GM10847 (cell line): ENCODE results near the gene ADORA2B.

ENCODE experiments used
- POLR2A ChIP-seq: IDR thresholded peaks from 2 replicates; pipeline ENCODE4 v1.6.1; 2011; ENCODE audit not compliant: insufficient read length; ENCODE audit errors: extremely low read depth

The ADORA2B gene

GRCh38 chr17:15945527-15946191, 729 bp downstream of the ADORA2B start:
- TF ChIP-seq POLR2A = no peak

DNA sequence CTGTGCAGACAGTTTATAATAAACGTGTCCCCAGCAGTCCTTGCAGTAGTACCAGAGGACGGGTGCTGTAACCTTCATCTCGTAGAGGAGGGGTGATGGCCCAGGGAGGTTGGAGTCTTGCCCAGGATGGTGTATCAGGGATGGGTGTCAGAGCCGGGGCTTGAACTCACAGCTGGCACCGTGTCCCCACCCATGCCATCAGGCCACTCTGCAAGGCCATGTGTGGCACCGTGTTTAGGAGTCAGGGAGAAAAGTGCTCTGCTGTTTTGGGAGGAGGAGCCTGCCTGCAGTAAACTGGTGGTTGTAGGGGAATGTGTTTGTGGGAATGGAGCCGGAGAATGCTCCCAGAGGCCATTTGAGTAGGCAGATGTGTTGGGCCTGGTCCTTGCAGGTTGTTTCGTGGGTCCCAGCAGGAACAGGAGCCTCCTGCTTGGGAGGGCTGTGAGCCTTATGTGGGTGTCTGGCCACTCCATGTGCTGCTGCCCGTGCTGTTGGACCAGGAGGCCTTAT, 1.7 kb downstream of the ADORA2B start:
- TF ChIP-seq POLR2A = no peak

GRCh38 chr17:15947271-15947670, 2.3 kb downstream of the ADORA2B start:
- TF ChIP-seq POLR2A = no peak

- no peak for TF ChIP-seq POLR2A
These were observed 3.2 kb downstream of the ADORA2B start for GRCh38 chr17:15947976-15948752.

- TF ChIP-seq POLR2A = no peak
These were observed 6.6 kb downstream of the ADORA2B start for GRCh38 chr17:15951368-15952047.

DNA sequence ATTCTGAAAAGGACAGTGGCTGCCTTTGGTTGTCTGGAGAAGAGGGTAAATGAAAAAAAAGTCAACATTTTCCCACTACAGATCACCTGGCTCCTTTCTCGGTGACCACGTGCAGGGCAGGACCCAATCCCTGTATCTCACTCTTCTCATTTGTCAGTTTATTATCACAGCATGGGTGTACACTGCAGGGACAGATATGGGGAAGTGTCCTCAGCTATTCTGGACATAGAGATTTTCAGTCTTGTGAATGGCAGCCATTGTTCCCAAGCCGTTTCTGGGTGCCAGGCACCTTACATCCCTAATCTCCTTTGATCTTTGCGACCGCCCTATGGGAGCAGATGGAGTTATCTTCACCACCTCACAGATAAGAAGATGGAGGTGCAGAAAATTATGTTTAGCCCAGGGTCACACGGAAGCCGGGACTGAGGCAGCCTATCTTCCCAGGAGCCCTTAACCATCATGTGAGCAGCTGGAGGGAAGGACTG, 7.2 kb downstream of the ADORA2B start:
- TF ChIP-seq POLR2A = no peak

GRCh38 chr17:15952916-15953790, 8.2 kb downstream of the ADORA2B start:
- TF ChIP-seq POLR2A = no peak

- no peak for TF ChIP-seq POLR2A
These were observed 9.3 kb downstream of the ADORA2B start for GRCh38 chr17:15954222-15954621.

DNA sequence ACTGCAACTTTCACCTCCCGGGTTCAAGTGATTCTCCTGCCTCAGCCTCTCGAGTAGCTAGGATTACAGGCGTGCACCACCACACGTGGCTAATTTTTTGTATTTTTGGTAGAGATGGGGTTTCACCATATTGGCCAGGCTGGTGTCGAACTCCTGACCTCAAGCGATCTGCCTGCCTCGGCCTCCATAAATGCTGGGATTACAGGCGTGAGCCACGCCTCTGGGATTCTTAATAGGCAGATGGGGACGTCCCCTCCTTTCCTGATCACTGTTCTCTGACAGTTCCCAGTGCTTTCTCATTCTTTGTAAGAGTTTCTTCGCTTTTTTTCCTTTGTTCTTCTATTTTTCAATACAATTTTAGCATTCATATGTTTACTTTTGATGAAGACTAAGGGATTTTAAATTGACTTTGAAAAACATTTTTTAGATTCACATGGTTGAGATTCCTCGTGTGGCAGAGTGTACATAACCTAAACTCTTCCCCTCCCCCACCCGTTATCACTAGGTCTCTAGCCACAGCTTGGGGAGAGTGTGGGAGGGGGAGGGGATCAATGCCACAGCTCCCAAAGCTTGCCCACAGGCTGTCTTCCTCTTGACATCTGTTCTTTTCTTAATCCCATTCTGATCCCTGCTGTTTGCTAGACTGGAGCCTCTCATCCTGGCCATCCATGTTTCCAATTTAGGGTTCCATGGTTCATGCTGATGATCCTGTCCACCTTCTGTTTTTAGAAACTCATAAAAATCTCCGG, 11.0 kb downstream of the ADORA2B start:
- no peak for TF ChIP-seq POLR2A

DNA sequence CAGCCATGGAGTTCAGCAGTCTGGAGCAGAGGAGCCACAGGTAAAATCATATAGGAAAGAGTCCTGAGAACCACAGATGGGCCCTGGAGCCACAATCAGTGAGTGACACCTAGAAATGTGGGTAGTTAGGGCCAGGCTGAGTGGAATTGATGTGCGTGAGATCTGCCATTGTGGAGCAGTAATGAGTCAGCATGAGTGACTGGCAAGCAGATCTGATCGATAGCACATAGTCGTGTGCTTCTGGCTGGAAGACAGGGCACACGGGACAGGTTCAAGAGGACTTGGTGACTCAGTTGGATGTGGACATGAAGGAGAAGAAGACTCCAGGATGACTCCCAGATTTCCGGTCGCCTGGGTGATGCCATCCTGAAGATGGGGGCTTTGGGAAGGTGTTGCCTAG, 12.3 kb downstream of the ADORA2B start:
- TF ChIP-seq POLR2A = no peak

- TF ChIP-seq POLR2A = no peak
These were observed 12.8 kb downstream of the ADORA2B start for GRCh38 chr17:15957608-15958307.

- no peak for TF ChIP-seq POLR2A
These were observed 13.5 kb downstream of the ADORA2B start for GRCh38 chr17:15958484-15958854.

DNA sequence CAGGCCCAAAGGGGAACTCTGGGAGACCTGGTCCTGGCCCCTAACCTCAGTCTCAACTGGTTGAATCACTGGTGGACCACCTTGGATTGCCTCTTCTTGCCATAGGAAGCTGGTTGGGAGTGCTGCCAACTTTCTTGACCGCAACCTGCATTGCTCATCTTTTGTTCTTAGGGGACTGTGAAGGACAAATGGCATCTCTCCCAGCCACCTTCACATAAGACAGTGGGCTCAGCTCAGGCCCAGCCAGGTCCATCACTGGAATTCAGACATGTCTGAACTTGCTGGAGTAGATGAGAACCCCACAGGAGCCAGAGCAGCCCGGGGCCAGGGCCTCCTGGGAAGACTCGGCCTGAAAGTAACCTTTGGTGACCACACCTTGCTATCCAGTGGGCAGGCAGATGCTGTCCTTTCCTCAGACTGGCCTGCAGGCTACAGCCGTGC, 18.8 kb downstream of the ADORA2B start:
- no peak for TF ChIP-seq POLR2A
